WTC11 (cell line): ENCODE data around the gene PHB1.

Experiments
- CTCF ChIP-seq: fragments of 200-600 bp; IDR thresholded peaks from 2 replicates; pipeline ENCODE4 v1.8.0; 2022; ENCODE audit warnings: antibody characterized with exemption
- ETV6 ChIP-seq: sonication (generic); formaldehyde crosslinking; IDR thresholded peaks from 2 replicates; pipeline ENCODE4 v1.8.1; 2022; ENCODE audit warnings: mild to moderate bottlenecking, missing genetic modification reagents
- IRF1 ChIP-seq: sonication (generic); formaldehyde crosslinking; IDR thresholded peaks from 2 replicates; pipeline ENCODE4 v1.8.0; 2023; ENCODE audit warnings: missing genetic modification reagents
- TF ChIP-seq, protein P1 (sequence below): sonication (generic); formaldehyde crosslinking; IDR thresholded peaks from 2 replicates; pipeline ENCODE4 v1.8.0; 2022; ENCODE audit warnings: mild to moderate bottlenecking, missing genetic modification reagents

- TF ChIP-seq CTCF (no peak), IRF1 (CRISPR knock-in tag) (no peak), ETV6 (CRISPR knock-in tag) (no peak)
- TF ChIP-seq, protein P1, sequence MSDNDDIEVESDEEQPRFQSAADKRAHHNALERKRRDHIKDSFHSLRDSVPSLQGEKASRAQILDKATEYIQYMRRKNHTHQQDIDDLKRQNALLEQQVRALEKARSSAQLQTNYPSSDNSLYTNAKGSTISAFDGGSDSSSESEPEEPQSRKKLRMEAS (CRISPR knock-in tag): no peak; the same call in 1 of the 2 replicates
Observed at GRCh38 chr17:49362723-49363117, 52.0 kb downstream of the PHB1 start.
